Inflammatory macrophage (primary cell): ENCODE data around the gene GNAT1.

Experiments used
- DNase-seq, 2 donors: peaks; one replicate each; pipeline ENCODE4 v3.0.0-alpha.2; 2020 to 2022
- total RNA-seq, 18 experiments: gene quantifications; one replicate each; lab custom pipeline; 2026; ENCODE audit warnings: mixed read lengths in 6 of 18, inconsistent platforms in 2 of 18; lab: John Stamatoyannopoulos, UW

The GNAT1 gene
- 0 to 0.12 (median 0) reads per million in 18 experiments for total RNA-seq

DNA sequence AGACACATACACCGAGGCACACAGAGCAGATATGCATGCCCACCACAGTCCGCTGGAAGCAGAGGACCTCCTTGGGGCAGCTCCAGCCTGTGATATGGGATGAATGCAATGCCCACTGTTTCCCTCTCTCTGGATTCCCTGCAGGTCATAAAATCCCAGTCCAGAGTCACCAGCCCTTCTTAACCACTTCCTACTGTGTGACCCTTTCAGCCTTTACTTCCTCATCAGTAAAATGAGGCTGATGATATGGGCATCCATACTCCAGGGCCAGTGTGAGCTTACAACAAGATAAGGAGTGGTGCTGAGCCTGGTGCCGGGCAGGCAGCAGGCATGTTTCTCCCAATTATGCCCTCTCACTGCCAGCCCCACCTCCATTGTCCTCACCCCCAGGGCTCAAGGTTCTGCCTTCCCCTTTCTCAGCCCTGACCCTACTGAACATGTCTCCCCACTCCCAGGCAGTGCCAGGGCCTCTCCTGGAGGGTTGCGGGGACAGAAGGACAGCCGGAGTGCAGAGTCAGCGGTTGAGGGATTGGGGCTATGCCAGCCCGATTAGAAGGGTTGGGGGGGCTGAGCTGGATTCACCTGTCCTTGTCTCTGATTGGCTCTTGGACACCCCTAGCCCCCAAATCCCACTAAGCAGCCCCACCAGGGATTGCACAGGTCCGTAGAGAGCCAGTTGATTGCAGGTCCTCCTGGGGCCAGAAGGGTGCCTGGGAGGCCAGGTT, at the start of gene GNAT1:
TSS of gene GNAT1 (plus strand) at position 675 of the 725 bp plus-strand sequence. CDS start 116 bp downstream, outside the sequence.
- DNase-seq = peak; percentile 46 to 57

DNA sequence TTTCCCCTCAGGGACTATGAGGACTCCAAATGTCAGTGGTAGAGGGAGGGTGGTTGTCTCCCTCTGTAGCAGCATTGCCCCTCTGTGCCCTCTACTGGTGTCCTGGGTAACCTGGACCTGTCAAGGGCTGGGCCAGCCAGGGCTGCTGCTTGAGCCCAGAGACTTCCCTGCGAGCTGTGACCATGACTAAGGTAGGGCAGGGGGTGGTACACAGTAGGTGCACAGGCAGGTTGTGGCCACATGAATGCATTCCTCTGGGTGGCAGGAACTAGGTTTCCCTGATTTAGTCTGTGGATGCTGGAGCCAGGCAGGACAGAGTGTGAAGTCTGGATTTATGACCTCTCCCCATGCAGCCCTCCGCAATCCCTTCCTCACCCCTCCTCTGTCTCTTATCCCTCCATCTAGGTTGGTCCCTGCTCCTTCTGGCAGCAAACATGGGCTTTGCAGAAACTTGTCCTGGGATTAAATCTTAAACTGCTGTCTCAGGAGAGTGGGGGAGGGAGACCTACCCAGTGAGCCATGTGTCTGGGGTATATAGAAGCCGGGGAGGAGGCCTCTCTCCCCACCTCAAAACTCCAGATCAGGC, 45.0 kb upstream of the GNAT1 start:
- no peak for DNase-seq

DNA sequence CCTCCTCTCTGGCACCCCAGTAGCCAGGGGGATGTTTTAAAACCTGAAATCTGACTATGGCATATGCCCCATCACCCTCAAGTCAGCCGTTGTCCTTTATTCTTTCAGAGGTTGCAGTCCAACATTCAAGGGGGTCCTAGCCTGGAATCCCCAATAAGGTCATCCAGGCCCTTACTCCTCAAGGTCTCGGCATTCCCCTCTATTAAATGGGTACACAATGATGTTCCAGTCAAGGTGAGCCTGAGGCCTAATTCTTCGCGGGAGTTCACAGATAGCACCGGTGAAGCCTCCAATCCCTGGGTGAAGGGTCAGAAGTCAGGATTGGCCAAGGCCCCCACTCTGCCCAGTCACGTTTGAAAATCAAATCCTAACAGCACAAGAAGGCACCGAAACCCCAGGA, 44.4 kb upstream of the GNAT1 start:
- no peak for DNase-seq

GRCh38 chr3:50147447-50147846, 44.0 kb upstream of the GNAT1 start:
- no peak for DNase-seq

- DNase-seq = no peak
Measured at GRCh38 chr3:50147861-50148260, 43.5 kb upstream of the GNAT1 start.

DNA sequence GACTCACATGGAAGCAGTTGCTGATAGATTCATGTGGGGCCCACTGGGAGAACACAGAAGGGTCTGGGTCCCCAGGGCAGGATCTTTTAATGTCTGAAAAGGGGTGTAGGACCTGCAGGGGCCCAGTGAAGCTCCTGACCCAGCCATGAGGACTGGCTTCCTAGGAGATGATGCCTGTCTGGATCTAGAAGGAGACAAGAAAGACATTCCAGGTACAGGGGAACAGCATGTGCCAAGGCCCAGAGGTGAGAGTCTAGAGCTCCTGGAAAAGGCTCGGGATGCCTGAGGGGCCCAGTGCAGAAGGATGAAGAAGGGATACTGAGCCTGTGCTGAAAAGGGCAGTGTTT, 41.0 kb upstream of the GNAT1 start:
- no peak for DNase-seq

- DNase-seq = no peak
Measured at GRCh38 chr3:50150863-50151686, 40.3 kb upstream of the GNAT1 start.

DNA sequence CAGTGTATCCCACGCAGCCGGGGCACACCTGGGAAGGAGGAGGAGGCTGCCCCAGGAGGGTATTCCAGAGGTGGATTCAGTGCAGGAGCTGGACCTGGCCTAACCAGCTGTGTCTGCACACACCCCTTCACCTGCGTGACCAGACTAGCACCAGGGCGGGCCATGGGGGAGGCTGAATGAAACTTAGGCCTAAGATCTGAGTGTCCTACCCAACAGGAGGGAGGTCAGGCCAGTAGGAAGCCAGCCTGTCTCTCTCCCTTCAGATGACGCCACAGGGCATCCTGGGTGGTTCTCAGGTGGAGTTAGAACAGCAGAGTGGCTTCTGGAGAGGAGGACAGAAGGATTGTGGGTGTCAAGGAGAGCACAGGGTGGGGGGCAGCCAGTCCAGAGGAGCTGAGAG, 39.7 kb upstream of the GNAT1 start:
- DNase-seq = no peak

GRCh38 chr3:50153782-50154475, 37.5 kb upstream of the GNAT1 start:
- DNase-seq = no peak

GRCh38 chr3:50154476-50154839, 37.0 kb upstream of the GNAT1 start:
- no peak for DNase-seq

DNA sequence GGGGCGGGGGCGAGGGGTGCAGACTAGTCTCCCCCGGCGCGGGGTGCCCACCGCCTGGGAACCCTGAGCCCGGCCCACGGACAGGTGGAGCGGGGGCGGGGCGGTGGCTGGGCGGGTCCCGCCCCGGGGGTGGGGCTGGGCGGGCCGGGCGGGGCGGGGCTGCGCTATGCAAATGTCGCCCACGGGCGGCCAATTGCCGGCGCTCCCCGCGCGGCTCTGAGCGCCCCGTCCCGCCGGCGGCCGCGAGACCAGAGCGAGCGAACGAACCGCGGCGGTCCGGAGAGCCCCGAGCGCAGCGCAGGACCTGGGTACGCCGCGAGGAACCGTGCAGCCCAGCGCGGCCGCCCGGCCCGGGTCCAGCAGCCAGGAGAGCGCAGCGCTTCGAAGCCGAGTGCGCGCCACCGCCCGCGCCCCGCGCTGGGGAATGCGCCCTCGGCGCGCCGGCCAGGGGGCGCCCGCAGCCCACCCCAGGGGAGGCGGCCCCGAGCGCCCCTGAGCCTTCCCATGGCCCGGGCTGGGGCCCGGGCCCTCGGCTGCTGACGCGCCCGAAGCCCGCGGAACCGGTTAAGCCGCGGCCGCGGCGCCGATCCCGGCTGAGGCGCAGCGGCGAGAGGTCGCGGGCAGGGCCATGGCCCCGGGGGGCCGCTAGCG, 36.4 kb upstream of the GNAT1 start, which contains the start of gene SEMA3F:
TSS of gene SEMA3F (plus strand) at position 485 of the 651 bp plus-strand sequence. CDS start 4,299 bp downstream, outside the sequence.
- peak; percentile 52 to 72 for DNase-seq

DNA sequence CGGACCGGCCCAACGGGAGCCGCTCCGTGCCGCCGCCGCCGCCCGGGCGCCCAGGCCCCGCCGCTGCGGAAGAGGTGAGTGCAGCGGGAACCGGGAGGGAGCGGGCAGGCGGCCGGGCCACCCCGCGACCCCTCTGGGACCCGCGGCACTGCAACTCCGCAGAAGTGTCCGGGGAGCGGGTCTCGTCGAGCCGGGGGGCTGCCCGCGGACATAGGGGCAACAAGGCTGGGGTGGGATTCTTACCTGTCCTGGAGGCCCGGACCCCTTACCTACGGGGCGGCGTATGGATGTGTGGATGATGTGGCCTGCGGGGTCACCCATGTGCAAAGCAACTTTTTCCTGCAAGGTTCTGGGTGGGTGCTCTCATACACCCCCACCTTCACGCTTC, 35.9 kb upstream of the GNAT1 start:
- no peak for DNase-seq

- no peak for DNase-seq
Measured at GRCh38 chr3:50155891-50156290, 35.5 kb upstream of the GNAT1 start.

DNA sequence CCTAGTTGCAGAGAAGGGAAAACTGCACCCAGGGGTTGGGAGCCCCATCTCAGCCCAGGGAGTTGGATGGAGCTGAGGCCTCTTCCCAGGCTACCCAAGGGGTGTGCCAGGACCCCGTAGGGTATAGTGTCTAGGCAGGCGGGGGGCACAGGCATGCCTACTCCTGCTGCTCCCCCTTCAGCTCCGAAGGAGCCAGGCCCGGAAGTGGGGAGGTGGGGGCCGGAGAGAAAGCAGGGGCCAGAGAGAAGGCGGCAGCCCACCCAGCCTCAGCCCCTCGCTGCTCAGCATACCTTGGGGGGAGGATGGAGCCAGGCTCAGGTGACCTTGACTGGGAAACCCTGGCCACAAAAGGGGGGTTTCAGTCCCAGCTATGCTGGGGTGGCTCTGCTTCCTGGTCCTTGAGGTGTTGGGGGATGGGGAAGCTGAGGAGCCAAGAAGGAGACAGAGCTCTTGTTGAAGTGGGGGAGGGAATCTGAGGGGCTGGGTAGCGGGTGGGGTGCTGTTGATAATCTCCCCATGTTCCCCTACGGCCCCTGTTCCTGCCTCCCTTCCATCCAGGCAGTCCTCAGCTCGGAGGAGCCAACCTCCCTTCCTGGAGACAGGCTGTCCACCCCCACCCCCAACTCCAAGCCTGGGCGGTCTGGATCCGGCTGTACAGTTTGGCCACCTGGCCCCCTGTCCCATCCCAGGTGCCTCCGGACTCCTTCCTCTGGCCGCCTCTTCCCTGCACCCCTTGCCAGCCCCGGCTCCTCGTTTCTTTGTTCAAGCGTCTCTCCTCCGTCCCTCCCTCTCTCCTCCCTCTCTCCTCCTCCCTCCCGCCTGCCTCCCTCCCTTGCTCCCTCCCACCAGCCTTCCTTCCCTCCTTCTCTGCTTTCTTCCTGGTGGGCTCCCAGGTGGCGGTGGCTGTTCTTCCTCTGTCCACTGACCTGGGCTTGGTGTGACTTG, 34.6 kb upstream of the GNAT1 start:
- no peak for DNase-seq

- no peak for DNase-seq
Measured at GRCh38 chr3:50157827-50158529, 33.4 kb upstream of the GNAT1 start.

GRCh38 chr3:50158530-50159146, 32.8 kb upstream of the GNAT1 start:
- no peak for DNase-seq

DNA sequence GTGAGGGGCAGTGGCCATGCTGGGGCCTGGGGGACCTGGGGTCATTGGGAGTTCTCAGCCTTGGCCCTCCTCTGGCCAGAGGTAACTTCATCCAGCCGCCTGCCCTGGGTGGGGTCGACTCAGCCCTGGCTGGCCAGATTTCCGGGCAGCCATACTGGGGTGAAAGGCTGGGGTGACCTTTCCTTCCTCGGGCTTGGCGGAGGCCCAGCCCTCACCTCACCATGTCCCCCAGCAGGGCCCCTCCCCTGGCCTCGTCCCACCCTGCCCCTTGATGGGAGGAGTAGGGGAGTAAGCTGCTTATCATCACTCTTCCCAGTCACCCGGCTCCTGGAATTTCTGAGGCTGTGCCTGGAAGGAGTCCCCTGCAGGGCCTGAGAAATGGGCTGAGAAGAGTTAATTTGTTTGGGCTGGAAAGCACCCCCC, 30.8 kb upstream of the GNAT1 start:
- DNase-seq = no peak

DNA sequence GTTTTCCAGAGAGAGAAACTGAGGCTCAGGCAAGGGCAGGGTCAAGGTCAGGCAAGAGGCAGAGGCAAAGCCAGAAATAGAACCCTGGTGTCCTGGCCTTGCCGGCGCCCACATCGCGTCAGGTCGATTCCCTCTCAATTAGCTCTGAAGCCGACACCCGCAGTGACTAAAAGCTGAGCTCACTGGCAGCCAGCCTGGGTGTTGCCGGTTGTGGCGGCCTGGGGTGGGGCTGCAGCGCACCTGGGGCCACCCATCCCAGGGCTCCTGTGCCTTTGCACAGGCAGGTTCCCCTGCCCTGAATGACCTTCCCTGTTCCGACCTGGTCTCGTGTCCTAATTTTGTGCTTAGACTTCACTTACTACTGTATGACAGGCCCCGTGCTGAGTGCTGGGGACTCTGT, 30.1 kb upstream of the GNAT1 start:
- no peak for DNase-seq

- no peak for DNase-seq
Measured at GRCh38 chr3:50162034-50162883, 29.2 kb upstream of the GNAT1 start.
